H1 (cell line): ENCODE results near the gene TPO. TPM values are rescaled to one million over a fixed set of nuclear protein-coding genes. Genes with fewer than 3 reads are reported as not detected.
A peak's percentile ranks its signal among the peaks of the same experiment; 100 is the strongest.

ENCODE experiments used
- CTCF ChIA-PET: fragments of 300-600 bp; sonication (Branson Sonifier 250); formaldehyde crosslinking; loops from one replicate; lab custom pipeline; 2021; ENCODE audit not compliant: partially characterized antibody; lab: Charles Lee
- POLR2A ChIA-PET: fragments of 300-600 bp; sonication (Branson Sonifier 250); formaldehyde crosslinking; loops from one replicate; lab custom pipeline; 2021; ENCODE audit warnings: inconsistent platforms; ENCODE audit not compliant: partially characterized antibody; lab: Charles Lee
- DNase-seq, 2 experiments: peaks; one replicate each; pipeline versions ENCODE4 v3.0.0 to v3.0.0-alpha.2; 2010 to 2022; ENCODE audit warnings: low spot score in 2 of 2, low read depth in 1 of 2, mixed read lengths in 1 of 2
- FAIRE-seq: peaks from 2 replicates; lab custom pipeline; 2011; peaks lifted over from hg19 to GRCh38; lab: Jason Lieb, UNC
- H2AFZ ChIP-seq: 2 replicates; pipeline ENCODE4 v1.8.1; 2012; ENCODE audit warnings: low read length, inconsistent platforms
- H2AK5ac ChIP-seq: 2 replicates; pipeline ENCODE4 v1.6.1; 2013; ENCODE audit warnings: low read depth, low read length
- H2BK120ac ChIP-seq: replicated peaks from 2 replicates; pipeline ENCODE3; 2013; ENCODE audit warnings: low read depth, low read length, inconsistent platforms
- H2BK12ac ChIP-seq: 2 replicates; pipeline ENCODE4 v1.6.1; 2013; ENCODE audit warnings: low read depth, low read length
- H2BK15ac ChIP-seq: 2 replicates; pipeline ENCODE4 v1.6.1; 2013; ENCODE audit warnings: low read length
- H2BK20ac ChIP-seq: 2 replicates; pipeline ENCODE4 v1.6.1; 2013; ENCODE audit warnings: low read length
- H2BK5ac ChIP-seq: 2 replicates; pipeline ENCODE4 v1.6.1; 2013; ENCODE audit warnings: low read depth, low read length
- H3K14ac ChIP-seq: 2 replicates; pipeline ENCODE4 v1.6.1; 2013; ENCODE audit warnings: inconsistent platforms; ENCODE audit not compliant: insufficient read length
- H3K18ac ChIP-seq: 2 replicates; pipeline ENCODE4 v1.6.1; 2013; ENCODE audit warnings: low read length; ENCODE audit errors: extremely low read depth
- H3K23ac ChIP-seq: 2 replicates; pipeline ENCODE4 v1.6.1; 2013; ENCODE audit warnings: inconsistent platforms; ENCODE audit not compliant: insufficient read length
- H3K23me2 ChIP-seq: 2 replicates; pipeline ENCODE4 v1.6.1; 2013; ENCODE audit warnings: low read depth, low read length
- H3K27ac ChIP-seq: 2 replicates; pipeline ENCODE4 v1.6.1; 2011; ENCODE audit warnings: low read depth, low read length, inconsistent platforms
- H3K27me3 ChIP-seq, 4 experiments: replicated peaks in 1 of 4; 1 replicate in 1 of 4; 2 replicates in 3 of 4; pipeline versions ENCODE4 v1.6.1 to v1.8.1; 2011 to 2013; ENCODE audit warnings: low read length in 3 of 4, mild to moderate bottlenecking in 3 of 4, inconsistent platforms in 2 of 4, mixed read lengths in 2 of 4, moderate library complexity in 1 of 4; ENCODE audit not compliant: control insufficient read depth in 3 of 4, insufficient read depth in 3 of 4; ENCODE audit errors: extremely low read depth in 1 of 4
- H3K36me3 ChIP-seq, 4 experiments: 2 replicates each; pipeline versions ENCODE4 v1.6.1 to v1.8.1; 2011 to 2013; ENCODE audit warnings: mild to moderate bottlenecking in 4 of 4, low read length in 3 of 4, moderate library complexity in 2 of 4, control low read depth in 1 of 4, inconsistent platforms in 1 of 4; ENCODE audit not compliant: insufficient read depth in 4 of 4, control insufficient read depth in 2 of 4
- H3K4ac ChIP-seq: replicated peaks from 2 replicates; pipeline ENCODE3; 2013; ENCODE audit warnings: low read length, low read depth, mixed read lengths, inconsistent platforms; ENCODE audit not compliant: insufficient read length
- H3K4me1 ChIP-seq, 4 experiments: replicated peaks in 1 of 4; 1 replicate in 1 of 4; 2 replicates in 3 of 4; pipeline versions ENCODE4 v1.6.1 to v1.8.1; 2011 to 2013; ENCODE audit warnings: low read length in 3 of 4, inconsistent platforms in 2 of 4, mixed read lengths in 1 of 4; ENCODE audit not compliant: insufficient read depth in 4 of 4, control insufficient read depth in 3 of 4
- H3K4me2 ChIP-seq, 2 experiments: 2 replicates each; pipeline versions ENCODE4 v1.6.1 to v1.8.1; 2011 to 2013; ENCODE audit warnings: low read depth in 2 of 2, low read length in 2 of 2, control low read depth in 1 of 2, inconsistent platforms in 1 of 2, mild to moderate bottlenecking in 1 of 2; ENCODE audit not compliant: insufficient read depth in 1 of 2
- H3K4me3 ChIP-seq, 4 experiments: fragments of 200-600, 300-600 bp in 1 of 4; sonication (generic), shearing (Covaris generic), sonication (Bioruptor Twin) in 1 of 4; 2 replicates each; pipeline versions ENCODE4 v1.5.1 to v1.8.1; 2011 to 2016; ENCODE audit warnings: low read length in 4 of 4, low read depth in 3 of 4, control low read depth in 2 of 4, inconsistent platforms in 2 of 4, mild to moderate bottlenecking in 2 of 4, mixed read lengths in 1 of 4, moderate library complexity in 1 of 4; ENCODE audit not compliant: insufficient read depth in 2 of 4; ENCODE audit errors: extremely low read depth in 1 of 4
- H3K56ac ChIP-seq: replicated peaks from 2 replicates; pipeline ENCODE3; 2013; ENCODE audit warnings: low read depth, mild to moderate bottlenecking, mixed read lengths, low read length, inconsistent platforms; ENCODE audit not compliant: insufficient read length
- H3K79me1 ChIP-seq: 2 replicates; pipeline ENCODE4 v1.6.1; 2013; ENCODE audit warnings: low read depth, low read length, control low read depth
- H3K79me2 ChIP-seq, 2 experiments: 2 replicates each; pipeline versions ENCODE4 v1.6.1 to v1.8.1; 2012 to 2013; ENCODE audit warnings: low read length in 2 of 2, mild to moderate bottlenecking in 2 of 2, inconsistent platforms in 1 of 2; ENCODE audit not compliant: insufficient read depth in 2 of 2, control insufficient read depth in 1 of 2
- H3K9ac ChIP-seq, 4 experiments: replicated peaks in 1 of 4; 1 replicate in 1 of 4; 2 replicates in 3 of 4; pipeline versions ENCODE4 v1.6.1 to v1.8.1; 2011 to 2013; ENCODE audit warnings: low read depth in 3 of 4, low read length in 3 of 4, control low read depth in 2 of 4, mild to moderate bottlenecking in 2 of 4, moderate library complexity in 2 of 4, inconsistent platforms in 1 of 4; ENCODE audit errors: extremely low read depth in 1 of 4
- H3K9me3 ChIP-seq, 2 experiments: 2 replicates each; pipeline versions ENCODE4 v1.6.1 to v1.8.1; 2012 to 2013; ENCODE audit warnings: mild to moderate bottlenecking in 2 of 2, moderate library complexity in 2 of 2, control low read depth in 1 of 2, inconsistent platforms in 1 of 2, low read depth in 1 of 2, low read length in 1 of 2, mixed read lengths in 1 of 2; ENCODE audit not compliant: insufficient read depth in 2 of 2
- H4K20me1 ChIP-seq, 2 experiments: replicated peaks in 1 of 2; 2 replicates each; pipeline versions ENCODE3 to v1.8.1; 2011 to 2013; ENCODE audit warnings: inconsistent platforms in 2 of 2, low read length in 2 of 2, mild to moderate bottlenecking in 1 of 2; ENCODE audit not compliant: insufficient read depth in 2 of 2, control insufficient read depth in 1 of 2
- H4K5ac ChIP-seq: 2 replicates; pipeline ENCODE4 v1.6.1; 2013; ENCODE audit warnings: low read length, low read depth, mixed read lengths, inconsistent platforms; ENCODE audit not compliant: insufficient read length
- H4K8ac ChIP-seq: 2 replicates; pipeline ENCODE4 v1.8.0; 2013; ENCODE audit warnings: mild to moderate bottlenecking, moderate library complexity, low read length, inconsistent platforms; ENCODE audit not compliant: insufficient read depth; ENCODE audit errors: extremely low read depth
- H4K91ac ChIP-seq: replicated peaks from 2 replicates; pipeline ENCODE3; 2013; ENCODE audit warnings: low read length, mixed read lengths, inconsistent platforms; ENCODE audit not compliant: insufficient read length
- ASH2L ChIP-seq: fragments of 200-600, 300-600 bp; sonication (generic); IDR thresholded peaks from one replicate; pipeline ENCODE4 v1.7.1; 2017; ENCODE audit warnings: low read length
- CEBPB ChIP-seq: IDR thresholded peaks from 2 replicates; pipeline ENCODE4 v1.6.1; 2012; ENCODE audit warnings: low read depth, low read length
- CTCF ChIP-seq, 3 experiments: IDR thresholded peaks; 1 replicate in 2 of 3; 2 replicates in 1 of 3; pipeline versions ENCODE4 v1.5.1 to v1.6.1; 2011; ENCODE audit warnings: low read length in 3 of 3, mild to moderate bottlenecking in 3 of 3, inconsistent platforms in 2 of 3, low read depth in 1 of 3, moderate library complexity in 1 of 3; ENCODE audit not compliant: insufficient read depth in 1 of 3; ENCODE audit errors: control extremely low read depth in 1 of 3
- GABPA ChIP-seq: IDR thresholded peaks from 2 replicates; pipeline ENCODE4 v1.6.1; 2011; ENCODE audit warnings: mild to moderate bottlenecking, low read length, moderate library complexity, borderline replicate concordance; ENCODE audit not compliant: insufficient read depth
- JUND ChIP-seq: IDR thresholded peaks from 2 replicates; pipeline ENCODE4 v1.6.1; 2011; ENCODE audit warnings: mild to moderate bottlenecking, improper control_type of control experiment, low read length
- KDM5A ChIP-seq: fragments of 200-600 bp; IDR thresholded peaks from 2 replicates; pipeline ENCODE4 v1.7.1; 2012; ENCODE audit warnings: mild to moderate bottlenecking, low read length, inconsistent platforms, mixed read lengths
- RAD21 ChIP-seq, 2 experiments: IDR thresholded peaks in 1 of 2; conservative IDR thresholded peaks in 1 of 2; 2 replicates each; pipeline ENCODE4 v1.6.1; 2011; ENCODE audit warnings: low read depth in 2 of 2, low read length in 2 of 2, improper control_type of control experiment in 1 of 2, inconsistent platforms in 1 of 2, mild to moderate bottlenecking in 1 of 2, moderate library complexity in 1 of 2
- TEAD4 ChIP-seq: IDR thresholded peaks from 2 replicates; pipeline ENCODE4 v1.6.1; 2012; ENCODE audit warnings: low read depth, low read length, inconsistent platforms, mixed read lengths
- USF2 ChIP-seq: IDR thresholded peaks from 2 replicates; pipeline ENCODE4 v1.6.1; 2011; ENCODE audit warnings: low read length, improper control_type of control experiment
- WGBS, 2 experiments: shearing (Covaris generic) in 1 of 2; methylation state at CpG; one replicate each; pipeline versions ENCODE4 v1.1.6 to v1.1.7; 2013 to 2015; ENCODE audit warnings: low lambda C conversion rate in 2 of 2, mixed read lengths in 2 of 2, inconsistent platforms in 1 of 2, low coverage in 1 of 2, missing lambda C conversion rate in 1 of 2; ENCODE audit not compliant: insufficient replicate concordance in 2 of 2, insufficient coverage in 1 of 2, insufficient read length in 1 of 2; ENCODE audit errors: extremely low coverage in 1 of 2, missing lambda C conversion rate in 1 of 2; 5-methylcytosine and 5-hydroxymethylcytosine counted together
- polyA plus RNA-seq, 7 experiments: library from polyadenylated mRNA; depleted of rRNA in 3 of 7; stranded (reverse) in 5 of 7; unstranded in 2 of 7; fragments of >200 nt in 5 of 7; fragments of 200-250 nt in 2 of 7; gene quantifications; 1 replicate in 5 of 7; 2 replicates in 1 of 7; 4 replicates in 1 of 7; pipeline versions ENCODE4 v1.2.1 to v1.2.3, GENCODE V29; 2011 to 2013; ENCODE audit warnings: missing spikeins in 2 of 7, mixed read lengths in 2 of 7
- total RNA-seq: library from RNA; stranded (reverse); fragmentation: NEBNext Ultra II Directional; extraction: Animal tissue kit (Norgen Biotek cat#: 25700); gene quantifications from 2 replicates; pipeline ENCODE4 v1.2.1, GENCODE V29; 2021

The TPO gene
- total and polyA plus RNA-seq, 2 of the 8 experiments (the other 6 are each of a cell fraction or from before 2014, with no cell fraction given) = not detected

GRCh38 chr2:1553671-1554295 is 140.5 kb downstream of the TPO start:
- H3K79me1 ChIP-seq = no peaks in the 10 kb centered on the region
- FAIRE-seq (peak; percentile 45), DNase-seq (no peak)
- no peak overlapping the region for H2BK5ac ChIP-seq
- no peaks in the 10 kb centered on the region for H4K20me1 ChIP-seq
- H3K4me1 ChIP-seq = no peaks in the 10 kb centered on the region
- ChIA-PET CTCF (interaction anchor here (0.6 to 7.1 kb wide), 15 partner anchors 9 to 1319 kb away, joined by 3 to 65 read pairs (median 3); no protein-coding TSS in a partner anchor), POLR2A (no interaction called here)
- H3K36me3 ChIP-seq = no peaks in the 10 kb centered on the region
- H2AK5ac ChIP-seq = no peak overlapping the region
- 77% methylated on average over 9 of the region's 9 CpGs; no CpG with 5 or more reads in 1 of the 2 experiments for WGBS, 2 experiments
- no peak overlapping the region for H3K9ac ChIP-seq
- H2BK120ac ChIP-seq = no peak overlapping the region
- no peak overlapping the region for H2BK15ac ChIP-seq
- no peaks in the 10 kb centered on the region for H3K23me2 ChIP-seq
- no peak overlapping the region for H3K4me3 ChIP-seq
- H4K8ac ChIP-seq = no peak overlapping the region
- H3K9me3 ChIP-seq = no peaks in the 10 kb centered on the region
- H2BK12ac ChIP-seq = no peak overlapping the region
- H2AFZ ChIP-seq = no peak overlapping the region
- H3K27ac ChIP-seq = no peak overlapping the region
- no peaks in the 10 kb centered on the region for H3K79me2 ChIP-seq
- no peak overlapping the region for H3K18ac ChIP-seq
- H4K5ac ChIP-seq = no peak overlapping the region
- H3K4ac ChIP-seq = no peak overlapping the region
- H3K23ac ChIP-seq = no peak overlapping the region
- no peak overlapping the region for H3K4me2 ChIP-seq
- H4K91ac ChIP-seq = no peak overlapping the region
- H3K56ac ChIP-seq = no peak overlapping the region
- H3K14ac ChIP-seq = no peak overlapping the region
- H2BK20ac ChIP-seq = no peak overlapping the region
- peaks cover 0 to 4% (median 3%) of the 10 kb centered on the region in 4 experiments; a peak in 3 of 7 replicates for H3K27me3 ChIP-seq
- TF ChIP-seq RAD21 (IDR thresholded peaks at IDR 0.05 in 1 of 2, conservative IDR thresholded peaks at IDR 0.05 in 1 of 2; ENCODE audit: low read depth in 2 of 2, low read length in 2 of 2) (peak; percentile 38 to 47; a peak in 3 of 4 replicates), TEAD4 (peak; percentile 89), USF2 (no peak), ASH2L (no peak), JUND (no peak), CTCF (IDR thresholded peaks at IDR 0.05; ENCODE audit: control extremely low read depth in 1 of 3, insufficient read depth in 1 of 3, low read depth in 1 of 3, low read length in 3 of 3) (peak in 1 of 3 experiments; percentile 31; a peak in 2 of 4 replicates), GABPA (no peak), KDM5A (no peak), CEBPB (no peak)
